ENCODE data around the gene HSP90AB1.

The HSP90AB1 gene

DNA sequence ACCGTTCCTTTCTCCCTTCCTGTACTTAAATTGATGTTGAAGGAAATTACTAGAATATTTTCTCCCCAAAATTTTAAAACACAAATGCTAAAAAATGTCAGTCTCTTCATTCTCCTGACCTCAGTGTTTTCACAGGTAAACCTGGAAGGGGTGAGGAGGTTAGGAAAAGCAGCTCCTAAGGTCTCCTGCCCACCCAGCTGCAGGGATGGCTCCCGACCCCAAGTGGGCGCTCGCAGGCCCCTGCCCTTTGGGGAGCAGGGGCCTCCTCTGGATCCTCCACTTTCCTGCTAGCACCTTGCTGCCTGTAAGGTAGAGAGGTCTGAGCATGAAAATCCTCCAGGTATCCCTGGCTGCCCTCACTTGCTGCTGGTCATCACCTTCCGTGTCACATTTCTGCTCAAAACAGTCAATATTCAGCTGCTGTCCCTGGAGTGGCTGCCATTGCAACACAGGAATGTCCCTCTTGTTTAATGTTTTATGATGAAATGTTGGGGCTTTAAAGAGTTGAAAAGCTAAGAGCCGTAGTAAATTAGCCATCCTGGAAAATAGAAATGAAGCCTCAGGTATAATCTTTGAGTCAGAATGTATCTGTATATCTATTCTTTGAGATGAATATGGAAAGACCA lies 10.9 kb upstream of the HSP90AB1 start:
- DNase-seq, result no peak

DNA sequence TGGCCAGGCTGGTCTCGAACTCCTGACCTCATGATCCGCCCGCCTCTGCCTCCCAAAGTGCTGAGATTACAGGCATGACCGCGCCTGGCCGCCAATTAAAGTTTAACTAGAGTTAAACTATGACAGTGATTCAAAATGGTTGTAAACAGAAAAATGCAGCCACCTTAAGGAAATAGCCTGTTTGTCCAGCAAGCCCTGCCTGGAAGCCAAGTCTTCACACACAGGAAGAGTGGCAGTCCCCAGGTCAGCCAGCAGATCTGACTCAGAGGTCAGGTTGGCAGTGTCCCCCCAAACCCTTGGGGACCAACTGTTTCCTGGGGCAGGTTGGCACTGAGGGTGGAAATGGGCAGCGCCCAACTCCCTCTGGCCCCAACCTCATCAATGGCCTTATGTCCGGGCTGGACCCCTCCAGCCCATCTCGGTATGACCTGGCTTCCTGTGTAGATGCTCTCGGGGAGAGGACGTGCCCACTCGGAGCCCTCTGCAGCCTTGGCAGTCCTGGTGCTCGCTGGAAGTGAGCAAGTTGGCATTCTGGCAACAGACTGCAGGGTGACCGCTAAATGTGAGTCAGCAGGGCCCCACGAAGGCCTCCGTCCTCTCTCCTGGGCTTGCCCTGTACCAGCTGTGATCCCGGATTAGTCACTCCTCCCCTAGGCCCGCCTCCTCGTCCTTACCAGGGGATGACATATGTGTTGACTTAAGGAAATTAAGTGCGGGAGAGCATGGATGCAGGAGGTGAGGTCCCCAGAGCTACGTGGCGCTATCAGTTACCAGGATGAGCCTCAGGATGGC lies 9.7 kb upstream of the HSP90AB1 start:
- DNase-seq, result peak; percentile 89

DNA sequence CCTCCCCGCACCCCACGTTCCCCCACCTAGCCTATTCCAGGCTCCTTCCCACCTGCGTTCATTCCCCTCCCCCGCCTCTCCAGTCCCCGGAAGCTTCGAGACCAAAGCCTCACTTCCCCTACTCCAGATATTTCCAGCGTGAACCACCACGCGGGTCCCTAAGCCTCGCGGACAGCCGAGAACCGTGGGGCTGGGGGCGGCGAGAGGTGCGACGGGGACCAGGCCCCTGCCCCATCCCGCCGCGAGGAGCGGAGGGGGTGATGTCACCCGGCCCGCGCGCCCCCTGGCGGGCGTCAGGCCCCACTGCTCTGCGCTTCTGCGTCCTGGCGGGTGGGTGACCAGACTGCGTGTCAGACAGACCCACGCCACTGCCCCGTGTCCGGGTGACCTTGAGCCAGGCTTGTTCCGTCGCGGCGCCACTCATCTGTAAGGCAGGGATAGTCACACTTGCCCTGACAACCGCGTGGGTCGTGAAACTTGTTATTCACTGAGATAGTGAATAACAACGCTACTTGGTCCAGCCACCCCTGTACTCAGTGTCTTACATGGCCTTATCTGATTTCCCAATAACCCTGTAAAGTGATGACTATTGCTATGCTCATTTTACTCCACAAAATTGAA lies 9.0 kb upstream of the HSP90AB1 start:
- DNase-seq, result peak; percentile 34

DNA sequence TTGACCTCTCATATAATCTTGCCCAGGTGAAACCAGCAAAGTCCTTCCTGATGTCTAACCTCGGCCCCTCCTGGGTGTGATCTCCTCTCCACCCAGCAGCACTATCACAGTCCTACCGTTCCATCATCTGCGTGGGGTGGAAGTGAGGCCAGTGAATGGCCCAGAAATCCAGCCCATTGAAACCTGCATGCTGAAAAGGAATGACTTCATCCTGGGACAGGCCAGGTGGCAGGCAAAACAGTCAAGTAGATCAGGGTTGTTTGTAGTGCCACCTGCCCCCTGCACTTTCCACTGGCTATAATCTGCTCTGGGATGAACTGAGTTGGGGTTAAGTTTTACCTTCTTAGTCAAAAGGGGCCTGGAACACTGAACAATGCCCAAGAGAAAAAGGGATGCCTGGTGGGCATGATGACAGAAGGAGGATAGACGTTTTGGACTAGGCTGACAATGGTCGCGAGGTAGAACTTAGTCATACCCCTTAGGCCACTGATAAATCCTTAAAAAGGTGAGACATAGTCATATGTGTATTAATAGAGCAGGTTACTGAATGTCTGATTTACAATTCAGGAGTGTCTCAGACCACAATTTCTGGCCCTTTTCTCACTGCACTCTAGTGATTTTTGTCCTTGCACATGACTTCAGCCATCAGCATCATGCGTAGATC lies 8.1 kb upstream of the HSP90AB1 start:
- no peak for DNase-seq

DNA sequence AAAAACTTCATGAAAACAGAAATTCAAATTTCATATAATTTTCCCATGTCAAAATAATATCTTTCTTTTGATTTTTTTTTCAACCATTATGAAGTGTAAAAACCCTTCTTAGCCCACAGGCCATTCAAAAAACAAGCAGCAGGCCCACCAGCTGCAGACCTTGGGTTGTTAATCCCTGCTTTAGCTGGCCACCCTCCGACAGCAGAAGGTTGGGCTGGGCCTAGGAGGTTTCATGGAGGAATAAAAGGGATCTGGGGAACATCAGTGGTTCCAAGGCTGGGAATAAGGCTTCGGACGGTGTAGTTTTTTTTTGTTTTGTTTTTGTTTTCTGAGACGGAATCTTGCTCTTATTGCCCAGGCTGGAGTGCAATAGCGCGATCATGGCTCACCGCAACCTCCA lies 3.6 kb upstream of the HSP90AB1 start:
- DNase-seq, result no peak

DNA sequence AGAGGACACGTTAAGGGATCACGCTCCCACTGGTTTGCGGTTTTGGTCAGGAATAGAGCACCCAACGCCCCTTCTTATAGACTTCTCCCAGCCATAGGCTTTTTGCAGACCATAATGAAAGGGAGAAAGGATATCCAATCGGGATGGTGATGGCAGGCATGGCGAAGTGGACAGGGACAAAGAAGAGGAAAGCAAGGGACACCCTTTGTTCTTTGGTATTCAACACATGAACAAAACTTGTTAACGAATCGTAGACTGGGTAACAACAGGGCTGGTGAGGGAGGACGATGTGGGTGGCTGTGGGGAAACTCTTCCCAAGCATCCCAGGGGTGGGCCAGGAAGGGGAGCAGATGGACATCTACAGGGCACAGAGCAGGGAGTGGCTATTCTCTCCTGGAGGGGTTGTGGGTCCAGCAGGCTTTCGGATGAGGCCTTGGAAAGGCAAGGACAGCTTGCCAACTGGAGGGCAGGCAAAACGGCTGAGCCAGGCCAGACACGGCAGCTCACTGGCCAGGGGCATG lies 1.4 kb upstream of the HSP90AB1 start:
- DNase-seq, result no peak

DNA sequence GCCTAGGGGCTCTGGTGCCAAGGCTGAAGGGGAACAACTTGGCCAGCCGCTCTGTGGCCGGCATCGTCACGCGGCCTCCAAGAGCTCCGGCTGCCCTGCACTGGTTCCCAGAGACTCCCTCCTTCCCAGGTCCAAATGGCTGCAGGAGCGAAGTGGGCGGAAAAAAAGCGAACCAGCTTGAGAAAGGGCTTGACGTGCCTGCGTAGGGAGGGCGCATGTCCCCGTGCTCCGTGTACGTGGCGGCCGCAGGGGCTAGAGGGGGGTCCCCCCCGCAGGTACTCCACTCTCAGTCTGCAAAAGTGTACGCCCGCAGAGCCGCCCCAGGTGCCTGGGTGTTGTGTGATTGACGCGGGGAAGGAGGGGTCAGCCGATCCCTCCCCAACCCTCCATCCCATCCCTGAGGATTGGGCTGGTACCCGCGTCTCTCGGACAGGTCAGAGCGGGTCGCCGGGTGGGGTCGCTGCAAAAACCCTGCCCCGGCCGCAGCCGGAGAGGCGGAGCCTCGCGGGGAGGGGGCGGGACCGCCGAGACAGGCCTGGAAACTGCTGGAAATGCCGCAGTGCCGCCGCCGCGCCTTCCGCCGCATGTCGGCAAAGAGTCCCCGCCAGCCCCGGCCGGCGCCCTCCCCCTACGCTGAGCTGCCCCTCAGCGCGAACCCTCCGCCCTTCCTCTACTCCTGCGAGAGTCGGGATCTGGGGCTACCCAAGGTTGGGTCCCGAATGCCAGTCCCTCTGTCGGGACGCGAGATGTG lies 814 bp upstream of the HSP90AB1 start:
- DNase-seq, result peak; percentile 67

DNA sequence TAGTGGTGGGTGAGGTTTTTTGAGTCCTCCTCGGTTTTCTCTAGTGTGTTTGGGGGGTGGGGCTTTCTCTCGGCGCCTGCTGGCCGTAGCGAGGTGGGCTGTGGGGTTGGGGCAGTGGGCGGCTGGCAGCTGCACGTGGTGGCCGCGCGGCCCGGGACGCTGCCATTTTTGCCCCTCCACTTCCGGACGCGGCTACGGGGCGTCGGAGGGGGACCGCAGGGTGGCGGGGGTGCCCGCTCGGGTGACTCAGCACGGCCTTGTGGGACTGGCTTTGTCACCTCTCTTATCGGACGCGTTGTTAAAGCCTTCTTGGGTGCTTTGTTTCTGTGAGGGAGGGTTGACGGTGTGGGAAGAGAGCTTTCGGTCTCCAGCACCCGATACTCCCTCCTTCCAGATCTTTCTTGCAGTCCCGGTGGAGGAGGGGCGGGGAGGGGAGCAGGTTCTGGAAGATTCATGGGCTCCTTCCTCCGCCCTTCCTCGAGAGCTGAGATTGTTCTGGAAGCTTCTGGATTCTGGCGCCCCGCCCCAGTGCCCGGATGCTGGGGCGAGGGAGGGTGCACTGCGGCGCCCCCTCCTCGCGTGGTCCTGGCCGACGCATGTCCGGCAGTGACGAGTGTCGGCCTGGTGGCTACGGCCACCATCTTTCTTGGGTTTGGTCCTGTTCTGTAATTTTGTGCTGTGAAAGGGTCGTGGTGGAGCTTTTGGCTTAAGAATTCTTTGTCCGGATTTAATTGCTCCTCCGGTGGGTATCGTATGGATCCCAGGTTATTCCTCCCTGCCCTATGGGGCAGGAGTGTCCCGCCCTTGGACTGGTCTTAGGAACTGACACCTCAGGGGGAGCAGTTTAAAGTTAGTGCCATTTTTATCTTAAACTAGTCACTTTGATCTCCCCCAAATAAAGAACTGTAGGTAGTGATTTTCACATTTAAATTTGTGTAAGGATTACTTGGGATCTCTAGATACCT lies 719 bp downstream of the HSP90AB1 start:
- peak; percentile 52 for DNase-seq

DNA sequence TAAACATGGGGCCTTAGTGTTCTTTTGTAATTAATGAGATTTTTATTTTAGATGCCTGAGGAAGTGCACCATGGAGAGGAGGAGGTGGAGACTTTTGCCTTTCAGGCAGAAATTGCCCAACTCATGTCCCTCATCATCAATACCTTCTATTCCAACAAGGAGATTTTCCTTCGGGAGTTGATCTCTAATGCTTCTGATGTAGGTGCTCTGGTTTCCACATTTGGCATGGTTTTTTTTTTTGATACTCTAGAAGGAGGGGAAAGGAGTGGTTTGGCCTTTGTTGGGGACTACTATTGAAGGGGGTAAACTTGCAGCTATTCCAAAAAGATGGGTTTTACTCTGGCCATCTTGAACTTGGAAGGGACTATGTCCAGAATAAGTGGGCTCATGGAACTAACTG lies 1.7 kb downstream of the HSP90AB1 start:
- DNase-seq, result no peak

DNA sequence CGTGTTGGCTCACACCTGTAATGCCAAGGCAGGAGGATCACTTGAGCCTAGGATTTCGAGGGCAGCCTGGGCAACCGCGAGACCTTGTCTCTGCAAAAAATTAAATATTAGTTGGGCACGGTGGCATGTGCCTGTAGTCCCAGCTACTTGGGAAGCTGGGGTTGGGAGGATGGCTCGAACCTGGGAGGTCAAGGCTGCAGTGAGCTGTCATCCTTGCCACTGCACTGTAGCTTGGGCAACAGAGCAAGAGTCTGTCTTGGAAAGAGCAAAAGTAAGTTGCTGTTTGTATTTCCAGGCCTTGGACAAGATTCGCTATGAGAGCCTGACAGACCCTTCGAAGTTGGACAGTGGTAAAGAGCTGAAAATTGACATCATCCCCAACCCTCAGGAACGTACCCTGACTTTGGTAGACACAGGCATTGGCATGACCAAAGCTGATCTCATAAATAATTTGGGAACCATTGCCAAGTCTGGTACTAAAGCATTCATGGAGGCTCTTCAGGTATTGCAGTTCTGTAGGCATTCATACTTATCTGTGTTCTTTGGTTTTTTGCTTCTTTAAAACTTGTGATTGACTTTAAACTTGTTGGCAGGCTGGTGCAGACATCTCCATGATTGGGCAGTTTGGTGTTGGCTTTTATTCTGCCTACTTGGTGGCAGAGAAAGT lies 2.3 kb downstream of the HSP90AB1 start:
- no peak for DNase-seq

DNA sequence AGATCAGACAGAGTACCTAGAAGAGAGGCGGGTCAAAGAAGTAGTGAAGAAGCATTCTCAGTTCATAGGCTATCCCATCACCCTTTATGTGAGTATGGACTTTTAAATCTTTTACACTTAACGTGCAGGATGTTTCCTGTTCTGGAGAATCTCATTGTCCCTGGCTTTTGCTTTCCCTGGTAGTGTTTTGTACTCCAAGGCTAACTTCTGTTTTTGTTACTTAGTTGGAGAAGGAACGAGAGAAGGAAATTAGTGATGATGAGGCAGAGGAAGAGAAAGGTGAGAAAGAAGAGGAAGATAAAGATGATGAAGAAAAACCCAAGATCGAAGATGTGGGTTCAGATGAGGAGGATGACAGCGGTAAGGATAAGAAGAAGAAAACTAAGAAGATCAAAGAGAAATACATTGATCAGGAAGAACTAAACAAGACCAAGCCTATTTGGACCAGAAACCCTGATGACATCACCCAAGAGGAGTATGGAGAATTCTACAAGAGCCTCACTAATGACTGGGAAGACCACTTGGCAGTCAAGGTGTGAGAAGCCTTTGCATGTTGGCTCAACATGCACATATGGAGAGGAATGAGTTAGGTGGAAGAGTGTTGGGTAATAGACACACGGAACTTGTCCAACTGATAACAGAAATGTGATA lies 3.3 kb downstream of the HSP90AB1 start:
- no peak for DNase-seq

DNA sequence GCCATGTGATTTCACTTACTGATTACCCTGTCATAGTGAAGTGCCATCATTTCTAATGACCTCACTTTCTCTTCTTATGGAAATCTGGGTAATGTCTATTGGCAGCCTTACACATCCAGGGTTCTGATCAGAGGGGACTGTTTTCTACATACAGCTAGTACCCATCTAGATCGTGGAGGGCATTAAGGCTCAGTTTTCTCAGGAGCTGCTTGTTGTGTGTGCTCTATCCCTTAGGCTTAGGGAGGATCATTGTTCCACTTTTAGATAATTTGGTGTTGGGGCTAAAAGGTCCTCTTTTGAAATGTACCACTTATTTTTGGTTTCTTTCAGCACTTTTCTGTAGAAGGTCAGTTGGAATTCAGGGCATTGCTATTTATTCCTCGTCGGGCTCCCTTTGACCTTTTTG lies 3.8 kb downstream of the HSP90AB1 start:
- no peak for DNase-seq

DNA sequence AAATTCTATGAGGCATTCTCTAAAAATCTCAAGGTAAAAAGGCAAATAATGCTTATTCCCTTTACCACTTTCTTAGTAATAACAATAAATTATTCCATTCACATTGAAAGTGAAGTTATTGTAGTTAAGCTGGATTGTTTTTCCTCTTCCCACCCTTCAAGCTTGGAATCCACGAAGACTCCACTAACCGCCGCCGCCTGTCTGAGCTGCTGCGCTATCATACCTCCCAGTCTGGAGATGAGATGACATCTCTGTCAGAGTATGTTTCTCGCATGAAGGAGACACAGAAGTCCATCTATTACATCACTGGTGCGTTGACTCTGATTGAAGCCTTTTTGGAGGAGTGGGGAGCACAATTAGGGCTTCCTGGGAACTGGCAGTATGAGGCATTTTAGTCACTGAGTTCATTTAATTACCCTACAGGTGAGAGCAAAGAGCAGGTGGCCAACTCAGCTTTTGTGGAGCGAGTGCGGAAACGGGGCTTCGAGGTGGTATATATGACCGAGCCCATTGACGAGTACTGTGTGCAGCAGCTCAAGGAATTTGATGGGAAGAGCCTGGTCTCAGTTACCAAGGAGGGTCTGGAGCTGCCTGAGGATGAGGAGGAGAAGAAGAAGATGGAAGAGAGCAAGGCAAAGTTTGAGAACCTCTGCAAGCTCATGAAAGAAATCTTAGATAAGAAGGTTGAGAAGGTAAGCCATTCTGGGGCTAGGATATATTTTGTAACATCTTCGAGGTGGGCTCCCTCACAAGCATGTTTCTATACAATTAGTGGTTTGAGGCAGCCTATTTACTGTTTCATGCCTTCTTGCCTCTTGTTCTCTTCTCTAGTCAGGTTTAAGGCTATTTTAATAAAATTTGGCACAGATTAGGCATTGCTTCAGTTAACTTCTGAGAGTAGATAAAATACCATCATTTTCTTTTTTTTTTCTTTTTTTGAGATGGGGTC lies 4.9 kb downstream of the HSP90AB1 start:
- DNase-seq, result no peak

DNA sequence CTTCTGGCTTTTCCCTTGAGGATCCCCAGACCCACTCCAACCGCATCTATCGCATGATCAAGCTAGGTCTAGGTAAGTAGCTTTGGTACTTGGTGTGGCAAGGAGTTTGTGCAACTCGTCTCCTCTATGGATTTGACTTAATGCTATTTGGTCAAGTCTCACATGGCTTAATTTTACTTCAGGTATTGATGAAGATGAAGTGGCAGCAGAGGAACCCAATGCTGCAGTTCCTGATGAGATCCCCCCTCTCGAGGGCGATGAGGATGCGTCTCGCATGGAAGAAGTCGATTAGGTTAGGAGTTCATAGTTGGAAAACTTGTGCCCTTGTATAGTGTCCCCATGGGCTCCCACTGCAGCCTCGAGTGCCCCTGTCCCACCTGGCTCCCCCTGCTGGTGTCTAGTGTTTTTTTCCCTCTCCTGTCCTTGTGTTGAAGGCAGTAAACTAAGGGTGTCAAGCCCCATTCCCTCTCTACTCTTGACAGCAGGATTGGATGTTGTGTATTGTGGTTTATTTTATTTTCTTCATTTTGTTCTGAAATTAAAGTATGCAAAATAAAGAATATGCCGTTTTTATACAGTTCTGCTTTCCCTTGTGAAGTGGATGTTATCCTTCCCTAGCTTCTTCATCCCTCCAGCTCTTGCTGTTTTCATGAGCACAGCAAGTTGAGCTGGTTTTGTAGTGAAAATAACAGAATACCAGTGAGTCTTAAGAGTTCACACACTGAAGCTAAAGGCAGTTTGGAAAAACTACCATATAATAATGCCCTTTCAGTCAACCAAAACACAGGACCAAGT lies 6.6 kb downstream of the HSP90AB1 start:
- peak; percentile 17 for DNase-seq

DNA sequence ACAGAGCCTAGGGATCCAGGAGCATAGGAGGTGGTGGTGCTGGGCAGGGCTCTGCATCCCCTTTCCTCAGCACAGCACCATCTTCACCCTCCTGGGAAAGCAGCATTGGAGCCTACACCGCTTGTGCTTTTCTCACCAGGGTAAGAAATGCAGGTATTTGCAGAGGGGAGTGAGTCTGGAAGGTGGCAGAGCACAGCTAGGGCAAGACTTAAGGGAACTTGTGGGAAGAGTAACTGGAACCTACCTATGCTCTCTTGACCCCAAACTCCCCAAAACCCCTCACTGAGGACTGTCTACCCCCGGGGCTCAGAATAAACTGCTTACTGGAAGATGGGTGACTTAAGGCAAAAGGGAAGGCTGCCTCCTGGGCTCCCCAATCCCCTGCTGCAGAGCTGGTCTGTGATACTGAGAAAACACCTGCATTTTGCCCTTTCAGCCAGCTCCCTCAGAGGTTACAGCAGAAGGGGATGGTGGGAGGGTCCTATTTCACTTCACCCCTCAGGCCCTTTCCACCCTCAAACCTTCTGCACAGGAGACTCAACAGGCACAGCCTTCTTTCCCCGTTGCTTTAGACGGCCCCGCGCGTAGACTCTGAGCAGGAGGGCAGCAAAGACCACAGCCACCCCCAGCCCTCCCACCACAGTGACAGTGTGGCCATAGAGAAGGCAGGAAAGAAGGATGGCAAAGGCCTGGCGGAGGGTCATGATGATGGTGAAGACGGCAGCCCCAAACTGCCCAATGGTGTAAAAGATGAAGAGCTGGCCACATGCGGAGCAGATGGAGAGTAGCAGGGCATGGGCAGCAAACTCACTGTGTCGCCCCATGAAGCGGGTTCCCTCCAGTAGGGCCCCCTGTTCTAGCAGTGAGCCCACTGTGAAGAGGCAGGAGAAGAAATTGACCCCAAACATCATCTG lies 7.5 kb downstream of the HSP90AB1 start:
- DNase-seq, result no peak

DNA sequence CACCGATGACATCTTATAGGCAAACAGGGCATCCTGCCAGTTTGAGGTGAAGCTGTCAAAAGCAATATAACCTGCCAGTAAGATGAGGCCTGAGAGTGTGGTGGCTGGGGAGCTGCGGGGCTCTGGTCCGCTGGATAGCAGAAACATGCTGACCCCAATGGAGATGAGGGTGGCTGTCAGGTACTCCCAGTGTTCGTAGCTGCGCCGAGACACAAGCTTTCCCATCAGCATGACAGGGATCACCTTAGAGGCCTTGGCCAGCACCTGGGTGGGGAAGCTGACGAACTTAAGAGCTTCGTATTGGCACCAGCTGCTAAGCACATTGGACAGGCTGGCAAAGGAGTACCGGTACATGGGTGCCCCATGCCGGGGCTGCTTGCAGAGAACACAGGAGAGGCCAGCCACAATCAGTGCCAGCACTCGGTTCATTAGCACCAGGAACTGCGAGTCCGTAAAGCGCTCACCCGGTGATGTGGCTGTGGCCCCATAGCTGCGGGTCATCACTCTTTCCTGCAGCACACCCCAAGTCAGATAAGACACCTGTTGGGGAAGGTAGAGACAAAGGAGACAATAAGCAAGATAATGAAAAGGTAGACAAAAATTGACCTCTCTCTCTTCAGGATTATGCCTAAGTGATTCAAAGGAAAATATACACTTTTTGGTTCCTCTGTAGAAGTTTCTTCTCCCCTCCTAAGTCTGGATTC lies 8.4 kb downstream of the HSP90AB1 start:
- no peak for DNase-seq
